Breast epithelium (tissue), 4 donors: Measurements from ENCODE around the gene CTIF. TPM values are rescaled to one million over a fixed set of nuclear protein-coding genes. Genes with fewer than 3 reads are reported as not detected.
A peak's percentile ranks its signal among the peaks of the same experiment; 100 is the strongest.

Source experiments
- DNase-seq, 2 donors: peaks; one replicate each; pipeline ENCODE4 v3.0.0-alpha.2; 2019; ENCODE audit warnings: low spot score in 2 of 2
- H3K27ac ChIP-seq, 2 donors: fragments of 200-600 bp; sonication (generic) in 1 of 2; one replicate each; pipeline ENCODE4 v1.5.1; 2016 to 2019; ENCODE audit warnings: mild to moderate bottlenecking in 1 of 2
- H3K27me3 ChIP-seq, 2 donors: fragments of 200-600 bp; sonication (generic) in 1 of 2; one replicate each; pipeline versions ENCODE4 v1.5.1 to v1.6.0; 2017 to 2019; ENCODE audit warnings: control low read depth in 1 of 2, mild to moderate bottlenecking in 1 of 2
- H3K36me3 ChIP-seq: fragments of 200-600 bp; one replicate; pipeline ENCODE4 v1.5.1; 2019
- H3K4me1 ChIP-seq, 2 donors: fragments of 200-600 bp; sonication (generic); one replicate each; pipeline ENCODE4 v1.5.1; 2016 to 2019; ENCODE audit warnings: control low read depth in 1 of 2
- H3K4me3 ChIP-seq, 3 donors: fragments of 200-600 bp; sonication (generic); 1 replicate in 2 of 3; 2 replicates in 1 of 3; pipeline ENCODE4 v1.5.1; 2016 to 2019; ENCODE audit warnings: mild to moderate bottlenecking in 3 of 3, moderate library complexity in 2 of 3
- H3K9me3 ChIP-seq, 2 donors: fragments of 200-600 bp; sonication (generic) in 1 of 2; one replicate each; pipeline ENCODE4 v1.5.1; 2016 to 2019; ENCODE audit warnings: control low read depth in 1 of 2
- CTCF ChIP-seq, 3 donors: fragments of 450-650 bp; IDR thresholded peaks; one replicate each; pipeline ENCODE4 v1.5.1; 2016 to 2017; ENCODE audit warnings: antibody characterized with exemption in 3 of 3, mild to moderate bottlenecking in 3 of 3, moderate library complexity in 3 of 3
- POLR2A ChIP-seq: fragments of 450-650 bp; IDR thresholded peaks from one replicate; pipeline ENCODE4 v1.6.1; 2016; ENCODE audit warnings: antibody characterized with exemption, mild to moderate bottlenecking, moderate library complexity
- POLR2AphosphoS5 ChIP-seq, 3 donors: sonication (generic); formaldehyde crosslinking; IDR thresholded peaks; one replicate each; pipeline ENCODE4 v1.6.1; 2017; ENCODE audit warnings: antibody characterized with exemption in 3 of 3
- intact Hi-C: fragments of 100-400 bp; cut with DNase I; formaldehyde crosslinking; loops from one replicate; pipeline ENCODE4 v1.15.1; 2023; ENCODE audit warnings: low total_unique reads
- total RNA-seq, 3 donors: library from RNA; depleted of rRNA; stranded (reverse); fragments of >200 nt; gene quantifications; one replicate each; pipeline ENCODE4 v1.1.0, GENCODE V29; 2016

Gene CTIF
- total RNA-seq, 3 donors from 2014 or later, result 28.8 to 78.9 (median 32.6) TPM

GRCh38 chr18:48749768-48750167, 210.9 kb downstream of the CTIF start:
- Histone ChIP-seq H3K36me3 (no peaks in the 10 kb centered on the region), H3K4me3 (no peak overlapping the region), H3K4me1 (peaks cover 2 to 14% of the 10 kb centered on the region in 2 donors), H3K27me3 (no peaks in the 10 kb centered on the region), H3K9me3 (no peaks in the 10 kb centered on the region), H3K27ac (peak overlapping the region; percentile 73 to 77)
- TF ChIP-seq POLR2AphosphoS5 (IDR thresholded peaks at IDR 0.05) (peak; percentile 40 to 78 (median 75)), CTCF (IDR thresholded peaks at IDR 0.05) (no peak)
- peak in 1 of 2 donors; percentile 66 for DNase-seq
- intact Hi-C loops, result no loop called here

- no peak for TF ChIP-seq POLR2AphosphoS5 (IDR thresholded peaks at IDR 0.05)
- no peak for TF ChIP-seq POLR2A
- TF ChIP-seq CTCF (IDR thresholded peaks at IDR 0.05), result no peak
- no peak overlapping the region for H3K4me3 ChIP-seq
- no peaks in the 10 kb centered on the region for H3K9me3 ChIP-seq
- peaks cover 5 to 21% of the 10 kb centered on the region in 2 donors for H3K4me1 ChIP-seq
- peak overlapping the region; percentile 73 to 77 for H3K27ac ChIP-seq
- no peaks in the 10 kb centered on the region for H3K27me3 ChIP-seq
- H3K36me3 ChIP-seq, result no peaks in the 10 kb centered on the region
- intact Hi-C loops, result no loop called here
- DNase-seq, result no peak
Measured at GRCh38 chr18:48750485-48751175, 211.8 kb downstream of the CTIF start.

GRCh38 chr18:48751727-48752468, 213.1 kb downstream of the CTIF start:
- Histone ChIP-seq H3K27me3 (no peaks in the 10 kb centered on the region), H3K27ac (peak overlapping the region; percentile 52 to 78), H3K4me1 (peaks cover 5 to 21% of the 10 kb centered on the region in 2 donors), H3K9me3 (no peaks in the 10 kb centered on the region), H3K4me3 (no peak overlapping the region), H3K36me3 (no peaks in the 10 kb centered on the region)
- DNase-seq, result no peak
- TF ChIP-seq CTCF (IDR thresholded peaks at IDR 0.05), result no peak
- TF ChIP-seq POLR2A, result no peak
- TF ChIP-seq POLR2AphosphoS5 (IDR thresholded peaks at IDR 0.05), result no peak
- intact Hi-C loops, result no loop called here

- H3K4me1 ChIP-seq, result peaks cover 5 to 21% of the 10 kb centered on the region in 2 donors
Measured at GRCh38 chr18:48752478-48752877, 213.6 kb downstream of the CTIF start.

More at GRCh38 chr18:48752478-48752877, 213.6 kb downstream of the CTIF start:
- TF ChIP-seq CTCF (IDR thresholded peaks at IDR 0.05) (no peak), POLR2AphosphoS5 (IDR thresholded peaks at IDR 0.05) (no peak), POLR2A (no peak)
- no peak overlapping the region for H3K4me3 ChIP-seq
- H3K9me3 ChIP-seq, result no peaks in the 10 kb centered on the region
- H3K27ac ChIP-seq, result peak overlapping the region; percentile 52 to 78
- no peaks in the 10 kb centered on the region for H3K27me3 ChIP-seq
- no peaks in the 10 kb centered on the region for H3K36me3 ChIP-seq
- peak in 1 of 2 donors; percentile 26 for DNase-seq
- intact Hi-C loops, result no loop called here
